ENCODE results near the gene BRME1.

DNA sequence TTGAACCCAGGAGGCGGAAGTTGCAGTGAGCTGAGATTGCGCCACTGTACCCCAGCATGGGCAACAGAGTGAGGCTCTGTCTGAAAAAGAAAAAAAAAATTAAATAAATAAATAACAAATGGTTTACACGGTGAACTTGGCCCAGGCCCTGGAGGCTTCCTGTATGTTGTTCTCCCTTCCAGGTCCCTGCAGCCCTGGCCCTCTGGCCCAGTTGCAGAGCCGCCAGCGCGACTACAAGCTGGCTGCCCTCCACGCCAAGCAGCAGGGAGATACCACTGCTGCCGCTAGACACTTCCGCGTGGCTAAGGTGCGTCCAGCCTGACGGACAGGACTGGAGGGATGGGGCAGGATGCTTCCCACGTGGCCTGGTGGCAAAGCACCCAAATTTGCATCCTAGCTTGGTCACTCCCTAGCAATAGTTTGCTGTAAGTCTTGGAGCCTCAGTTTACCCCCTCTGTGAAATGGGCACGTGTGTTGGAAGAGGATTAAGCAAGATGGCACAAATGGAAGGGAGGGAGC lies 12.0 kb upstream of the BRME1 start:
- TF ChIP-seq, protein P1, sequence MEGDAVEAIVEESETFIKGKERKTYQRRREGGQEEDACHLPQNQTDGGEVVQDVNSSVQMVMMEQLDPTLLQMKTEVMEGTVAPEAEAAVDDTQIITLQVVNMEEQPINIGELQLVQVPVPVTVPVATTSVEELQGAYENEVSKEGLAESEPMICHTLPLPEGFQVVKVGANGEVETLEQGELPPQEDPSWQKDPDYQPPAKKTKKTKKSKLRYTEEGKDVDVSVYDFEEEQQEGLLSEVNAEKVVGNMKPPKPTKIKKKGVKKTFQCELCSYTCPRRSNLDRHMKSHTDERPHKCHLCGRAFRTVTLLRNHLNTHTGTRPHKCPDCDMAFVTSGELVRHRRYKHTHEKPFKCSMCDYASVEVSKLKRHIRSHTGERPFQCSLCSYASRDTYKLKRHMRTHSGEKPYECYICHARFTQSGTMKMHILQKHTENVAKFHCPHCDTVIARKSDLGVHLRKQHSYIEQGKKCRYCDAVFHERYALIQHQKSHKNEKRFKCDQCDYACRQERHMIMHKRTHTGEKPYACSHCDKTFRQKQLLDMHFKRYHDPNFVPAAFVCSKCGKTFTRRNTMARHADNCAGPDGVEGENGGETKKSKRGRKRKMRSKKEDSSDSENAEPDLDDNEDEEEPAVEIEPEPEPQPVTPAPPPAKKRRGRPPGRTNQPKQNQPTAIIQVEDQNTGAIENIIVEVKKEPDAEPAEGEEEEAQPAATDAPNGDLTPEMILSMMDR (IDR thresholded peaks at IDR 0.05 in 2 of 3, conservative IDR thresholded peaks at IDR 0.05 in 1 of 3; ENCODE audit: borderline replicate concordance in 1 of 3, insufficient read depth in 1 of 3, low read depth in 2 of 3, low read length in 2 of 3) = no peak
- TF ChIP-seq, protein P2, sequence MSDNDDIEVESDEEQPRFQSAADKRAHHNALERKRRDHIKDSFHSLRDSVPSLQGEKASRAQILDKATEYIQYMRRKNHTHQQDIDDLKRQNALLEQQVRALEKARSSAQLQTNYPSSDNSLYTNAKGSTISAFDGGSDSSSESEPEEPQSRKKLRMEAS (IDR thresholded peaks at IDR 0.05) = no peak
